ENCODE measurements around the gene SMPD1. TPM values are rescaled to one million over a fixed set of nuclear protein-coding genes. Genes with fewer than 3 reads are reported as not detected.

Gene SMPD1
- total and polyA plus RNA-seq, 12 donors = 53.8 to 88.1 (median 66.3) TPM

- WGBS, 2 donors = 88 to 90% methylated on average over 16 of the region's 16 CpGs
- DNase-seq (no peak), ATAC-seq (no peak)
- Histone ChIP-seq H3K9me3 (no peaks in the 10 kb centered on the region), H3K4me1 (peaks cover 5 to 30% (median 27%) of the 10 kb centered on the region in 9 donors), H3K36me3 (peaks cover 0 to 79% (median 0%) of the 10 kb centered on the region in 9 donors), H3K27ac (no peak overlapping the region), H3K4me3 (no peak overlapping the region), H3K27me3 (no peaks in the 10 kb centered on the region)
- TF ChIP-seq CTCF (IDR thresholded peaks at IDR 0.05) = no peak
- intact Hi-C loops (cut with DNase I) = loop anchor here in 1 of 10 donors (10.0 kb wide), 1 partner anchor 289 kb away; the partner anchor contains the start of gene MRPL17
Observed at GRCh38 chr11:6395470-6396060, 5.3 kb downstream of the SMPD1 start.

GRCh38 chr11:6397156-6397555, 6.9 kb downstream of the SMPD1 start:
- no peak for TF ChIP-seq CTCF (IDR thresholded peaks at IDR 0.05)
- DNase-seq = no peak
- Histone ChIP-seq H3K4me1 (peaks cover 0 to 19% (median 12%) of the 10 kb centered on the region in 9 donors), H3K9me3 (no peaks in the 10 kb centered on the region), H3K36me3 (peaks cover 0 to 89% (median 3%) of the 10 kb centered on the region in 9 donors), H3K4me3 (no peak overlapping the region), H3K27me3 (no peaks in the 10 kb centered on the region), H3K27ac (no peak overlapping the region)
- no peak for ATAC-seq
- intact Hi-C loops (cut with DNase I) = loop anchor here in 1 of 10 donors (10.0 kb wide), 1 partner anchor 288 kb away; the partner anchor contains the start of gene MRPL17
- 46 to 65% methylated on average over 1 of the region's 1 CpG for WGBS, 2 donors

- WGBS, 2 donors = 53 to 56% methylated on average over 3 of the region's 3 CpGs
- intact Hi-C loops (cut with DNase I) = loop anchor here in 1 of 10 donors (10.0 kb wide), 1 partner anchor 287 kb away; the partner anchor contains the start of gene MRPL17
- no peaks in the 10 kb centered on the region for H3K9me3 ChIP-seq
- H3K4me1 ChIP-seq = peaks cover 0 to 15% (median 12%) of the 10 kb centered on the region in 9 donors
- H3K27me3 ChIP-seq = no peaks in the 10 kb centered on the region
- no peak overlapping the region for H3K27ac ChIP-seq
- peaks cover 0 to 94% (median 3%) of the 10 kb centered on the region in 9 donors for H3K36me3 ChIP-seq
- DNase-seq (no peak), ATAC-seq (no peak)
- H3K4me3 ChIP-seq = no peak overlapping the region
- TF ChIP-seq CTCF (IDR thresholded peaks at IDR 0.05) = no peak
Observed at GRCh38 chr11:6397636-6398035, 7.4 kb downstream of the SMPD1 start.

- DNase-seq (no peak), ATAC-seq (no peak)
- TF ChIP-seq CTCF (IDR thresholded peaks at IDR 0.05) = no peak
- 96% methylated on average over 15 of the region's 15 CpGs for WGBS, 2 donors
- H3K4me3 ChIP-seq = no peak overlapping the region
- H3K27me3 ChIP-seq = no peaks in the 10 kb centered on the region
- H3K9me3 ChIP-seq = no peaks in the 10 kb centered on the region
- H3K4me1 ChIP-seq = peaks cover 0 to 20% (median 10%) of the 10 kb centered on the region in 9 donors
- H3K27ac ChIP-seq = no peak overlapping the region
- intact Hi-C loops (cut with DNase I) = no loop called here
- peaks cover 0 to 79% (median 3%) of the 10 kb centered on the region in 9 donors for H3K36me3 ChIP-seq
Observed at GRCh38 chr11:6400431-6401345, 10.4 kb downstream of the SMPD1 start.

All from heart right ventricle (tissue), 16 donors.